ENCODE results near the gene DCAF8.

Gene DCAF8

GRCh38 chr1:160271025-160271424 is 8.7 kb upstream of the DCAF8 start:
- Histone ChIP-seq H3K27me3 (ENCODE audit: insufficient read depth, low read depth) (no peaks in the 10 kb centered on the region), H3K9ac (no peak overlapping the region), H3K27ac (no peak overlapping the region)

GRCh38 chr1:160267284-160267991 is 5.1 kb upstream of the DCAF8 start:
- H3K79me2 ChIP-seq (ENCODE audit: insufficient read depth, low read depth): no peaks in the 10 kb centered on the region; the same call in 1 of the 2 replicates
- H3K9ac ChIP-seq: no peak overlapping the region
- no peak overlapping the region for H3K4me3 ChIP-seq (IDR thresholded peaks at IDR 0.05; ENCODE audit: insufficient read depth, low read depth, low read length)
- H2AFZ ChIP-seq (ENCODE audit: low read depth): no peak overlapping the region
- H3K4me1 ChIP-seq (ENCODE audit: low read depth, poor library complexity, severe bottlenecking): peaks cover 14% of the 10 kb centered on the region
- TF ChIP-seq CTCF (conservative IDR thresholded peaks at IDR 0.05; ENCODE audit: low read depth, low read length): no peak
- no peaks in the 10 kb centered on the region for H4K20me1 ChIP-seq (ENCODE audit: insufficient read depth)
- no peaks in the 10 kb centered on the region for H3K36me3 ChIP-seq (ENCODE audit: insufficient read depth)
- no peaks in the 10 kb centered on the region for H3K27me3 ChIP-seq (ENCODE audit: insufficient read depth, low read depth)
- H3K4me2 ChIP-seq: no peak overlapping the region
- H3K27ac ChIP-seq: no peak overlapping the region

More at GRCh38 chr1:160271025-160271424, 8.7 kb upstream of the DCAF8 start:
- Histone ChIP-seq H2AFZ (ENCODE audit: low read depth) (no peak overlapping the region), H3K4me3 (IDR thresholded peaks at IDR 0.05; ENCODE audit: insufficient read depth, low read depth, low read length) (no peak overlapping the region), H3K4me2 (no peak overlapping the region), H3K36me3 (ENCODE audit: insufficient read depth) (no peaks in the 10 kb centered on the region), H3K4me1 (ENCODE audit: low read depth, poor library complexity, severe bottlenecking) (no peaks in the 10 kb centered on the region), H4K20me1 (ENCODE audit: insufficient read depth) (no peaks in the 10 kb centered on the region), H3K79me2 (ENCODE audit: insufficient read depth, low read depth) (no peaks in the 10 kb centered on the region)
- no peak for TF ChIP-seq CTCF (conservative IDR thresholded peaks at IDR 0.05; ENCODE audit: low read depth, low read length)

GRCh38 chr1:160264795-160265307 is 2.5 kb upstream of the DCAF8 start:
- Histone ChIP-seq H3K79me2 (ENCODE audit: insufficient read depth, low read depth) (peaks cover 23% of the 10 kb centered on the region), H3K9ac (no peak overlapping the region)

GRCh38 chr1:160261556-160261892 is 825 bp downstream of the DCAF8 start:
- peaks cover 57% of the 10 kb centered on the region for H3K79me2 ChIP-seq (ENCODE audit: insufficient read depth, low read depth)
- no peaks in the 10 kb centered on the region for H3K27me3 ChIP-seq (ENCODE audit: insufficient read depth, low read depth)
- peak overlapping the region; percentile 81 for H3K27ac ChIP-seq
- H3K4me3 ChIP-seq (IDR thresholded peaks at IDR 0.05; ENCODE audit: insufficient read depth, low read depth, low read length): peak overlapping the region; percentile 100
- H3K4me1 ChIP-seq (ENCODE audit: low read depth, poor library complexity, severe bottlenecking): peaks cover 57% of the 10 kb centered on the region
- TF ChIP-seq CTCF (conservative IDR thresholded peaks at IDR 0.05; ENCODE audit: low read depth, low read length): no peak
- H2AFZ ChIP-seq (ENCODE audit: low read depth): peak overlapping the region; percentile 34
- H3K36me3 ChIP-seq (ENCODE audit: insufficient read depth): no peaks in the 10 kb centered on the region
- no peaks in the 10 kb centered on the region for H4K20me1 ChIP-seq (ENCODE audit: insufficient read depth)
- peak overlapping the region; percentile 71 for H3K4me2 ChIP-seq
- H3K9ac ChIP-seq: peak overlapping the region; percentile 91

More at GRCh38 chr1:160264795-160265307, 2.5 kb upstream of the DCAF8 start:
- Histone ChIP-seq H4K20me1 (ENCODE audit: insufficient read depth) (no peaks in the 10 kb centered on the region), H3K36me3 (ENCODE audit: insufficient read depth) (no peaks in the 10 kb centered on the region), H3K4me1 (ENCODE audit: low read depth, poor library complexity, severe bottlenecking) (peaks cover 30% of the 10 kb centered on the region), H3K27me3 (ENCODE audit: insufficient read depth, low read depth) (no peaks in the 10 kb centered on the region), H3K4me3 (IDR thresholded peaks at IDR 0.05; ENCODE audit: insufficient read depth, low read depth, low read length) (no peak overlapping the region), H3K27ac (peak overlapping the region; percentile 81; the same call in 1 of the 2 replicates), H2AFZ (ENCODE audit: low read depth) (no peak overlapping the region), H3K4me2 (no peak overlapping the region)
- TF ChIP-seq CTCF (conservative IDR thresholded peaks at IDR 0.05; ENCODE audit: low read depth, low read length): no peak

All from KMS-11 (cell line).